ENCODE data around the gene ERVH48-1. TPM values are rescaled to one million over a fixed set of nuclear protein-coding genes. Genes with fewer than 3 reads are reported as not detected.
"Not testable (repeated sequence)": the region's sequence is repeated elsewhere in the genome, so short reads cannot be mapped to it uniquely, and the experiment has no call there.

The ERVH48-1 gene
- total and polyA plus RNA-seq, 2 experiments from 2014 or later, result 5.4 to 14.8 TPM

DNA sequence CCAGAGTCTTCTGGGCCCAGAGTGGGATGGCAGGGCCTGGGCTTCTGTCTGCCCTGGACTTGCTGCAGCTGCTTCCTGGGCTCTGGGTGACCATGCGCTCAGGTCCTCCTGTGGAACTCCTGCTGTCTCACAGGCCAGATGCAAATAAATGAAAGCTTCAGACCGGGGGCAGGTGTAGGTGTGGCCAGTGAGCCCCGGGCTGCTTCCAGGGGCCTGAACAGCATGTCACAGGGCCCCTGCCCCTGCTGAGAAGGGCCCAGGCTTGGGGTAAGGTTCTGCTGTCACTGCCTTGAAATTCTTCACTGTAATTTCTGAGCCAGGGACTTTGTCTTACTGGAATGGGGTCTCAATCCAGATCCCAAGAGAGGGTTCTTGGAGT is 46.5 kb upstream of the ERVH48-1 start:
- peak overlapping the region; percentile 84 for H3K27ac ChIP-seq
- H2AFZ ChIP-seq, result peak overlapping the region; percentile 29

GRCh38 chr21:42970946-42971653 is 45.7 kb upstream of the ERVH48-1 start:
- peak overlapping the region; percentile 84 for H3K27ac ChIP-seq

More for the DNA sequence above, 46.5 kb upstream of the ERVH48-1 start:
- H3K4me3 ChIP-seq, result no peak overlapping the region
- H3K27me3 ChIP-seq, result no peaks in the 10 kb centered on the region
- H3K9me3 ChIP-seq (ENCODE audit: low read depth), result no peaks in the 10 kb centered on the region
- TF ChIP-seq, protein P1, sequence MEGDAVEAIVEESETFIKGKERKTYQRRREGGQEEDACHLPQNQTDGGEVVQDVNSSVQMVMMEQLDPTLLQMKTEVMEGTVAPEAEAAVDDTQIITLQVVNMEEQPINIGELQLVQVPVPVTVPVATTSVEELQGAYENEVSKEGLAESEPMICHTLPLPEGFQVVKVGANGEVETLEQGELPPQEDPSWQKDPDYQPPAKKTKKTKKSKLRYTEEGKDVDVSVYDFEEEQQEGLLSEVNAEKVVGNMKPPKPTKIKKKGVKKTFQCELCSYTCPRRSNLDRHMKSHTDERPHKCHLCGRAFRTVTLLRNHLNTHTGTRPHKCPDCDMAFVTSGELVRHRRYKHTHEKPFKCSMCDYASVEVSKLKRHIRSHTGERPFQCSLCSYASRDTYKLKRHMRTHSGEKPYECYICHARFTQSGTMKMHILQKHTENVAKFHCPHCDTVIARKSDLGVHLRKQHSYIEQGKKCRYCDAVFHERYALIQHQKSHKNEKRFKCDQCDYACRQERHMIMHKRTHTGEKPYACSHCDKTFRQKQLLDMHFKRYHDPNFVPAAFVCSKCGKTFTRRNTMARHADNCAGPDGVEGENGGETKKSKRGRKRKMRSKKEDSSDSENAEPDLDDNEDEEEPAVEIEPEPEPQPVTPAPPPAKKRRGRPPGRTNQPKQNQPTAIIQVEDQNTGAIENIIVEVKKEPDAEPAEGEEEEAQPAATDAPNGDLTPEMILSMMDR (IDR thresholded peaks at IDR 0.05; ENCODE audit: poor library complexity), result no peak
- TF ChIP-seq EZH2 (IDR thresholded peaks at IDR 0.05; ENCODE audit: borderline replicate concordance), result no peak
- no peak for TF ChIP-seq EZH2phosphoT487 (IDR thresholded peaks at IDR 0.05; ENCODE audit: low read depth, severe bottlenecking, unreplicated experiment)
- H3K4me1 ChIP-seq (ENCODE audit: insufficient read depth), result peaks cover 24% of the 10 kb centered on the region
- H4K20me1 ChIP-seq (ENCODE audit: insufficient read depth, poor library complexity, severe bottlenecking), result no peaks in the 10 kb centered on the region
- DNase-seq (ENCODE audit: low spot score), result no peak
- peaks cover 15% of the 10 kb centered on the region for H3K79me2 ChIP-seq
- H3K9me2 ChIP-seq (replicated peaks; ENCODE audit: insufficient read depth), result no peaks in the 10 kb centered on the region
- peak overlapping the region; percentile 9 for H3K4me2 ChIP-seq
- 35% methylated on average over 3 of the region's 3 CpGs for WGBS (ENCODE audit: low lambda C conversion rate, missing lambda C conversion rate)
- no peaks in the 10 kb centered on the region for H3K36me3 ChIP-seq (replicated peaks; ENCODE audit: insufficient read depth, low read depth)

GRCh38 chr21:42969193-42969600 is 43.8 kb upstream of the ERVH48-1 start:
- Histone ChIP-seq H2AFZ (no peak overlapping the region), H3K4me1 (ENCODE audit: insufficient read depth) (peaks cover 10% of the 10 kb centered on the region), H3K27me3 (no peaks in the 10 kb centered on the region), H3K79me2 (no peaks in the 10 kb centered on the region), H3K27ac (no peak overlapping the region), H3K9me3 (ENCODE audit: low read depth) (no peaks in the 10 kb centered on the region), H3K9me2 (replicated peaks; ENCODE audit: insufficient read depth) (no peaks in the 10 kb centered on the region), H3K36me3 (replicated peaks; ENCODE audit: insufficient read depth, low read depth) (no peaks in the 10 kb centered on the region), H4K20me1 (ENCODE audit: insufficient read depth, poor library complexity, severe bottlenecking) (no peaks in the 10 kb centered on the region), H3K4me3 (no peak overlapping the region), H3K4me2 (no peak overlapping the region)
- DNase-seq (ENCODE audit: low spot score), result no peak
- 25% methylated on average over 6 of the region's 6 CpGs for WGBS (ENCODE audit: low lambda C conversion rate, missing lambda C conversion rate)
- TF ChIP-seq, protein P1 (IDR thresholded peaks at IDR 0.05; ENCODE audit: poor library complexity), result no peak
- no peak for TF ChIP-seq EZH2 (IDR thresholded peaks at IDR 0.05; ENCODE audit: borderline replicate concordance)
- no peak for TF ChIP-seq EZH2phosphoT487 (IDR thresholded peaks at IDR 0.05; ENCODE audit: low read depth, severe bottlenecking, unreplicated experiment)

More at GRCh38 chr21:42970946-42971653, 45.7 kb upstream of the ERVH48-1 start:
- Histone ChIP-seq H4K20me1 (ENCODE audit: insufficient read depth, poor library complexity, severe bottlenecking) (no peaks in the 10 kb centered on the region), H3K27me3 (no peaks in the 10 kb centered on the region), H3K9me3 (ENCODE audit: low read depth) (no peaks in the 10 kb centered on the region), H3K9me2 (replicated peaks; ENCODE audit: insufficient read depth) (no peaks in the 10 kb centered on the region), H3K36me3 (replicated peaks; ENCODE audit: insufficient read depth, low read depth) (no peaks in the 10 kb centered on the region), H2AFZ (no peak overlapping the region), H3K4me1 (ENCODE audit: insufficient read depth) (peaks cover 16% of the 10 kb centered on the region), H3K79me2 (peaks cover 7% of the 10 kb centered on the region), H3K4me3 (no peak overlapping the region), H3K4me2 (no peak overlapping the region)
- 87% methylated on average over 7 of the region's 7 CpGs for WGBS (ENCODE audit: low lambda C conversion rate, missing lambda C conversion rate)
- no peak for TF ChIP-seq EZH2phosphoT487 (IDR thresholded peaks at IDR 0.05; ENCODE audit: low read depth, severe bottlenecking, unreplicated experiment)
- TF ChIP-seq EZH2 (IDR thresholded peaks at IDR 0.05; ENCODE audit: borderline replicate concordance), result no peak
- TF ChIP-seq, protein P1 (IDR thresholded peaks at IDR 0.05; ENCODE audit: poor library complexity), result no peak
- no peak for DNase-seq (ENCODE audit: low spot score)

DNA sequence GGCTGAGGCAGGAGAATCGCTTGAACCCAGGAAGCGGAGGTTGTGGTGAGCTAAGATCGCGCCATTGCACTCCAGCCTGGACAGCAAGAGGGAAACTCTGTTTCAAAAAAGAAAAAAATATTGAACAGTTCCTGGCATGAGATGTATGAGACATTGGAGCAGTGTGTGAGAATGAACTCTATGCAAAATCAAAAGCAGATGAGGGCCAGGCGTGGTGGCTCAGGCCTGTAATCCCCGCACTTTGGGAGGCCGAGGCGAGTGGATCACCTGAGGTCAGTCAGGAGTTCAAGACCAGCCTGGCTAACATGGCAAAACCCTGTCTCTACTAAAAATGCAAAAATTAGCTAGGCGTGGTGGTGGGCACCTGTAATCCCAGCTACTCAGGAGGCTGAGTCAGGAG is 42.2 kb upstream of the ERVH48-1 start:
- WGBS (ENCODE audit: low lambda C conversion rate, missing lambda C conversion rate), result 87% methylated on average over 9 of the region's 9 CpGs
- not testable (repeated sequence) for H2AFZ ChIP-seq; DNase-seq (ENCODE audit: low spot score); H3K9me2 ChIP-seq (replicated peaks; ENCODE audit: insufficient read depth); H3K79me2 ChIP-seq; H3K4me3 ChIP-seq; H3K4me1 ChIP-seq (ENCODE audit: insufficient read depth); H3K27ac ChIP-seq; H3K9me3 ChIP-seq (ENCODE audit: low read depth); H3K36me3 ChIP-seq (replicated peaks; ENCODE audit: insufficient read depth, low read depth); H3K27me3 ChIP-seq; H3K4me2 ChIP-seq; H4K20me1 ChIP-seq (ENCODE audit: insufficient read depth, poor library complexity, severe bottlenecking)

All from hepatocyte (in vitro differentiated cells).